GM13977 (cell line): ENCODE results near the gene EFNB3.

ENCODE experiments used
- DNase-seq: peaks from one replicate; pipeline ENCODE4 v3.0.0; 2012; ENCODE audit warnings: low spot score
- CTCF ChIP-seq: IDR thresholded peaks from 2 replicates; pipeline ENCODE4 v1.5.1; 2012; ENCODE audit warnings: mild to moderate bottlenecking, control low read depth; ENCODE audit not compliant: insufficient read depth; ENCODE audit errors: extremely low read depth, missing control alignments
- in situ Hi-C: fragments of 300-500 bp; cut with MboI; formaldehyde crosslinking; loops from one replicate; pipeline ENCODE4 v1.12.0; 2022; ENCODE audit warnings: low sequenced_read_pairs, low pct_unique_long_range_greater_than_20kb, mixed read lengths, inconsistent platforms; ENCODE audit not compliant: unreplicated experiment

The EFNB3 gene

GRCh38 chr17:7739746-7740145, 34.7 kb downstream of the EFNB3 start:
- TF ChIP-seq CTCF = no peak
- no peak for DNase-seq
- in situ Hi-C loops = no loop called here

GRCh38 chr17:7740481-7741001, 35.5 kb downstream of the EFNB3 start:
- TF ChIP-seq CTCF = no peak
- in situ Hi-C loops = no loop called here
- no peak for DNase-seq

GRCh38 chr17:7742729-7743128, 37.7 kb downstream of the EFNB3 start:
- TF ChIP-seq CTCF = no peak
- in situ Hi-C loops = no loop called here
- no peak for DNase-seq

DNA sequence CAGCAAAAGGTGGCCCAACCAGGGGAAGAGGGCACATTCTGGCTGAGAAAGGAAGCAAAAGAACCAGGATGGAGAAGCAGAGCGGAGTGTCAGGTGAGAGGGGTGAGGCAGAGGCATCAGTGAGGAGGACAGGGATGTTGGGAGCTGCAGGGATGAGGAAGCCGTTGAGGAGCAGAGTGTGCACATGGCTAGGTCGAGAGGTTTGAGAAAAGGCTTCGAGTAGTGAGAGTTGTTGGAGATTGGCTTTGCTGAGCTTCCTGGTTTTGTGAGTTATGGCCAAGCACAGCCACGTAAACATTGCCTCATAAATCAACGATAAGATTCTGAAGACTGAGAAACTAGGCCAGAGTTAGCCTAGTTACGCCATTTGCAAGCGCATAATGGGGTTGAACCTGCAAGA, 39.4 kb downstream of the EFNB3 start:
- in situ Hi-C loops = no loop called here
- DNase-seq = no peak
- TF ChIP-seq CTCF = no peak

DNA sequence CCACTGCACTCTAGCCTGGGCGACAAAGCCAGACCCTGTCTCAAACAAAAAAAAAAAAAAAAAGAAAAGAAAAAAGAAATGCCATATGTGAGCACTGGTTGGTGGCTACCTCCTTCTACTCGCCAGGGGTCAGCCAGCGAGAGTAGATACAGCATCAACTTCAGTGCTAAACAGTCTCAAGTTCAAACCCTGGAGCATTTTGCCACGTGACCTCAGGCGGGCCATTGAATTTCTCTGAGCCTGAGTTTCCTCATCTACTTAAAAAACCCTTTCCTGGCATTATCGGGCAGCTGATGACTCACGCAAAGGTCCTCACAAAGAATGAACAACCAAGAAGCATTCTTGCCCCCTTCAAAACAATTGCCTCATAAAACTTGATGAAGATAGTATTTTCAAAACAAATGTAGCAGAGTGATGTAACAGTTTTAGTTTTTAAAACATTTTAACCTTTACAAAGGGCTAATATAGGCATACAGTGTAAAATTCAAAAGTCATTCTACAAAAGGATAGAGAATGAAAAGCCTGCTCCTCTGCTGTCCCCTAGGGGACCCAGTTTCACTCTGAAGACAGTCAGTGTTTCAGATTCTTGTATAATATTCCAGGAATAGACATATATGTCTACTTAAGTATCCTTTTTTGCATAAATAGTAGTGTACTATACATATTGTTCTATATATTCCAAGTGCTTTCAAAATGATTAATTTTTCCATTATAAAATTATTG, 40.9 kb downstream of the EFNB3 start:
- in situ Hi-C loops = no loop called here
- no peak for TF ChIP-seq CTCF
- no peak for DNase-seq

DNA sequence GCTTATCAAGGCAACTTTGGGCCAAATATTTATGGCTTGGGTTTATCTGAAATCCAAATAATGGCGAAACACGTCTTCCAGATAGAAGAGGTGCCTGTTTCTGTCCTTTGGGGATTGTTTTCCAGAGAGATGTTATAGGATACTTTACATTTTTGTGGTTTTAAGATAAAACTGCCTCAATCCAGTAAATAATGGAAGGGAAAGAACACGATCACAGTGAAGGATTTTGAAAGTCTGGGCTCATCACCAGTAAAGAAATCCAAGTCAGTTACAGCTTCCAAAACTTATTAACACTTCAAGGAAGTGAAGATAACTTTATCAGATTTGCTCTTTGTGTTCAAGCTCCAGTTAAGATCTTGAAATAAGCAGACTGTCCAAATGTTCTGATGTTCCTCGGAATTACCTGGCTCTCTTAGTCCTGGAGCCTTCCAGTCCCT, 42.7 kb downstream of the EFNB3 start:
- in situ Hi-C loops = no loop called here
- DNase-seq = no peak
- TF ChIP-seq CTCF = no peak
